ENCODE measurements around the gene ARMCX2.

Gene ARMCX2

DNA sequence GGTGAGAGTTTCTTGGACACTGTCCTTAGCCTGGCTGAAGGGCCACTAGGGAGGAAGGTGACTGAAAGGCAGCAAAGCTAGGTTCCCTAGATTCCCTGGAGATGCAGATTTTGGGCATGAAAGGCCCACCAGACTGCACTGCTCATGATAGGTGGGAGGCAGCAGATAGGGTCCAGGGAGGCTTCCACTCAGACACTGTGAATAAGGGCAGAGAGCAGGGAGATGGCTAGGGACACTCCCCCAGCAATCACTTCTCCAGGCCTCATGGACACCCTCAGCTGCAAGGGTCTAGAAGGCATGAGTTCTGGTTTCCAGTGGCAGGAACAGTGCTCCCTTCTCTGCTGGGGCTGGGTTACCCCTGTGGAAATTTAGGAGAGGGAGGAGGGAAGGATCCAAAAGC, 20.1 kb downstream of the ARMCX2 start:
- TF ChIP-seq, protein P1, sequence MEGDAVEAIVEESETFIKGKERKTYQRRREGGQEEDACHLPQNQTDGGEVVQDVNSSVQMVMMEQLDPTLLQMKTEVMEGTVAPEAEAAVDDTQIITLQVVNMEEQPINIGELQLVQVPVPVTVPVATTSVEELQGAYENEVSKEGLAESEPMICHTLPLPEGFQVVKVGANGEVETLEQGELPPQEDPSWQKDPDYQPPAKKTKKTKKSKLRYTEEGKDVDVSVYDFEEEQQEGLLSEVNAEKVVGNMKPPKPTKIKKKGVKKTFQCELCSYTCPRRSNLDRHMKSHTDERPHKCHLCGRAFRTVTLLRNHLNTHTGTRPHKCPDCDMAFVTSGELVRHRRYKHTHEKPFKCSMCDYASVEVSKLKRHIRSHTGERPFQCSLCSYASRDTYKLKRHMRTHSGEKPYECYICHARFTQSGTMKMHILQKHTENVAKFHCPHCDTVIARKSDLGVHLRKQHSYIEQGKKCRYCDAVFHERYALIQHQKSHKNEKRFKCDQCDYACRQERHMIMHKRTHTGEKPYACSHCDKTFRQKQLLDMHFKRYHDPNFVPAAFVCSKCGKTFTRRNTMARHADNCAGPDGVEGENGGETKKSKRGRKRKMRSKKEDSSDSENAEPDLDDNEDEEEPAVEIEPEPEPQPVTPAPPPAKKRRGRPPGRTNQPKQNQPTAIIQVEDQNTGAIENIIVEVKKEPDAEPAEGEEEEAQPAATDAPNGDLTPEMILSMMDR (IDR thresholded peaks at IDR 0.05): no peak
- no peaks in the 10 kb centered on the region for H3K27me3 ChIP-seq
- H3K36me3 ChIP-seq: no peaks in the 10 kb centered on the region
- H3K4me3 ChIP-seq (ENCODE audit: low read depth in 1 of 2, low read length in 1 of 2): no peak overlapping the region
- H3K4me1 ChIP-seq (ENCODE audit: control insufficient read depth in 1 of 2, insufficient read depth in 1 of 2, low read depth in 1 of 2, low read length in 1 of 2): no peaks in the 10 kb centered on the region
- no peak overlapping the region for H3K27ac ChIP-seq
- H3K9me3 ChIP-seq: no peaks in the 10 kb centered on the region

DNA sequence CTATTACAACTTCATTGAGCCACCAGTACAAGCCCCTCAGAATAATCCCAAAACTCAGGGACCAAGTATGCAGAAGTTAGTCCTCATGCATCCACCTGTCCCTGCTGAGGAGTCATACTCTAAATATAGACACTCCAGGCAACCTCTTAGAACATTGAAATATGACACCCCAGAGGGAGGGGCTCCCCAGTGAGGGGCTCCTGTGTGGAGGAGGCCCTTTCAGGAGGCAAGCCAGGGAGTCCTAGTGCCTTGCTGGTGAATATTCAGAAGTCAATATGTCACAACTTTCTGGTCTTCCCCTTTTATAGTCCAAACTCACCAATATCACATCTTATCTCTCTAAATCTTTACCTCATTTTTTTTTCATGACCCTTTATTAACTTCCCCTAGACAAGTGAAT, 40.3 kb downstream of the ARMCX2 start:
- no peaks in the 10 kb centered on the region for H3K36me3 ChIP-seq
- H3K4me3 ChIP-seq (ENCODE audit: low read depth in 1 of 2, low read length in 1 of 2): no peak overlapping the region
- TF ChIP-seq, protein P1 (IDR thresholded peaks at IDR 0.05): no peak
- no peaks in the 10 kb centered on the region for H3K9me3 ChIP-seq
- no peak overlapping the region for H3K27ac ChIP-seq
- no peaks in the 10 kb centered on the region for H3K27me3 ChIP-seq
- H3K4me1 ChIP-seq (ENCODE audit: control insufficient read depth in 1 of 2, insufficient read depth in 1 of 2, low read depth in 1 of 2, low read length in 1 of 2): peaks cover 4 to 13% of the 10 kb centered on the region in 2 experiments

DNA sequence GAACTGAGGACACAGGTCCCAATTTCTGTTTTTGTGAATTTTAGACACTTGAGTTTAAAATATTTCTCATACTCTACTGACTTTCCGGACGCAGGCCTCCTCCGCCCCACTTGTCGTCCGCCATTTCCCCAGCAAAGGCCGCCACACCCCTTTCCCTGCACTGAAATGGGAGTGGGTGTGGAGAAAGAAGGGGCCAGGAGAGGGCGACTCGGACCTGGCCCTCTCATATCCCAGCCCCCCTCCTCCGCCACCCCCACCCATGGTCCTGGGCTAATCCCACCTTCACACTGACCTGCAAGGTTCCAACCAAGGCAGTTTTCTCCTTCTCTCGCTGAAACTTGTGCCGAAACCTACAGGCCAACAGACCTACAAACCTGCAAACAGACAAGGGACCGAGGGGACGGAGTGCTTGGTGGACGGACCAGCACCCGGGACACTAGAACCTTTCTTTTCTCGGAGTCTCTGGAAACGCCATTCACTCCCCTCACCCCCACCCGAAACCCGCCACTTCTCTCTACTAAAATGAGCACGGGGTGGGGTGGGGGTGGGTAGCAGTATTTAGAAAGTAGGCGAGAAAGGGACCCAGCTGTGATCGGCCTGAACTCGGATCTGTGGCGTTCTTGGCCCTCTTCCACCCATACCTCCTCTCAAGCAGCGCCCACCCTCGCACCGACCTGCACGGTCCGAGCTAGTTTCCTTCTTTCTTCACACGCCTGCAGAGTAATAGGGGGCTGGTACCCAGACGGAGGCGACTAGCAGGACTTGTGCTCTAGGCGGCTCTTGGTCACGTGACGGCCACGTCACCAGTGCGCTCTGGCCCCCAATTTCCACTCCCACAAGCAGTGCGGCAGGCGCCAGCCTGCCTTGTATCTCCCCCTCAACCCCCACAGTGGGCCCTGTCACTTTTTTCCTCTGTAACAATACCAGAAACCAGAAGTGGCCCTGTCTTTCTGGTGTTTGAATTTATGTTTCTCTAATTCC, 42.1 kb downstream of the ARMCX2 start, which contains the start of gene ARMCX6:
TSS of gene ARMCX6 (minus strand) at position 790 of the 981 bp plus-strand sequence. CDS start 1,380 bp downstream, outside the sequence.
- no peaks in the 10 kb centered on the region for H3K27me3 ChIP-seq
- peaks cover 0 to 8% of the 10 kb centered on the region in 2 experiments for H3K4me1 ChIP-seq (ENCODE audit: control insufficient read depth in 1 of 2, insufficient read depth in 1 of 2, low read depth in 1 of 2, low read length in 1 of 2)
- peak within 1 kb of the TSS; percentile 60 for H3K27ac ChIP-seq
- peak within 1 kb of the TSS; percentile 62 to 69 for H3K4me3 ChIP-seq (ENCODE audit: low read depth in 1 of 2, low read length in 1 of 2)
- H3K9me3 ChIP-seq: no peaks in the 10 kb centered on the region
- TF ChIP-seq, protein P1 (IDR thresholded peaks at IDR 0.05): no peak
- no peaks in the 10 kb centered on the region for H3K36me3 ChIP-seq

DNA sequence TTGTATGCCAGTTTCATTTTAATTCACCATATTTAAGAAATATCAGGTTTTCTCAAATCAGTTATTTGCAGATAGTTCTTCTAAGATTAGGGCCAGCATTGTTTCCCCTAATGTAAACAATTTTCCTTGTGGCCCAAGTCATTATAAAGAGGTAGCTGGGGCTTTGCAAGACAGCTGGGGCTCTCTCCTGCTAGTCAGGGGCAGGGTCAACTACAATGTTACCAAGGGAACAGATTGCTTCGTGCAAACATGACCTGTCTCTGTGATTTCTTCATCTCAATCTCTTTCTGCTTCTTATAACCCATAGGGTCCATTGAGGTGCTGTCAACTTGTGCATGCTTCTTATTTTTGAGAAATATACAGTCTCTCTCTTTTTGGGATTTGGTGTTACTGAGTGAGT, 53.9 kb downstream of the ARMCX2 start:
- no peak overlapping the region for H3K27ac ChIP-seq
- H3K27me3 ChIP-seq: no peaks in the 10 kb centered on the region
- TF ChIP-seq, protein P1 (IDR thresholded peaks at IDR 0.05): no peak
- H3K4me1 ChIP-seq (ENCODE audit: control insufficient read depth in 1 of 2, insufficient read depth in 1 of 2, low read depth in 1 of 2, low read length in 1 of 2): no peaks in the 10 kb centered on the region
- no peaks in the 10 kb centered on the region for H3K36me3 ChIP-seq
- H3K4me3 ChIP-seq (ENCODE audit: low read depth in 1 of 2, low read length in 1 of 2): no peak overlapping the region
- H3K9me3 ChIP-seq: no peaks in the 10 kb centered on the region

Measured in neutrophil (primary cell).